Loucy (cell line): Measurements from ENCODE around the gene TMPO.

Experiments
- EZH2phosphoT487 ChIP-seq: fragments of 200-600 bp; IDR thresholded peaks from 2 replicates; pipeline ENCODE4 v1.6.1; 2018; ENCODE audit warnings: antibody characterized with exemption, mild to moderate bottlenecking, moderate library complexity, borderline replicate concordance
- TF ChIP-seq, protein P1 (sequence below): fragments of 200-600 bp; sonication (generic); conservative IDR thresholded peaks from 2 replicates; pipeline ENCODE4 v1.5.1; 2014; ENCODE audit warnings: mild to moderate bottlenecking, antibody characterized with exemption, low read length

DNA sequence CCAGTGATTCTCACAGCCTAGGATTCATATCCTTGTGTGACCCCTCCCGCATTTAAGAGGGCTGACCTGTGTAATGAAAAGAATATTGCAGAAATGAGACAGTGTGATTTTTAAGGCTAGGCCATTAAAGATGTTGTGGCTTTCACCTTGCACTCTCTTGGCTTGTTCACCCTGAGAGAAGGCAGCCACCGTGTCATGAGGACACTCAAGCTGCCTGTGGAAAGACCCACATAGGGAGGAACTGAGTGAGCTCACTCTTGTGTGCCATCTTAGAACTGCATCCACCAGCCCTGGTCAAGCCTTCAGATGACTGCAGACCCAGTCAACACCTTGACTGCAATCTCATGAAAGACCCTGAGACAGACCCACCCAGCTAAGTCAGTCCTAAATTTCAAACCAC lies 46.3 kb upstream of the TMPO start:
- TF ChIP-seq, protein P1, sequence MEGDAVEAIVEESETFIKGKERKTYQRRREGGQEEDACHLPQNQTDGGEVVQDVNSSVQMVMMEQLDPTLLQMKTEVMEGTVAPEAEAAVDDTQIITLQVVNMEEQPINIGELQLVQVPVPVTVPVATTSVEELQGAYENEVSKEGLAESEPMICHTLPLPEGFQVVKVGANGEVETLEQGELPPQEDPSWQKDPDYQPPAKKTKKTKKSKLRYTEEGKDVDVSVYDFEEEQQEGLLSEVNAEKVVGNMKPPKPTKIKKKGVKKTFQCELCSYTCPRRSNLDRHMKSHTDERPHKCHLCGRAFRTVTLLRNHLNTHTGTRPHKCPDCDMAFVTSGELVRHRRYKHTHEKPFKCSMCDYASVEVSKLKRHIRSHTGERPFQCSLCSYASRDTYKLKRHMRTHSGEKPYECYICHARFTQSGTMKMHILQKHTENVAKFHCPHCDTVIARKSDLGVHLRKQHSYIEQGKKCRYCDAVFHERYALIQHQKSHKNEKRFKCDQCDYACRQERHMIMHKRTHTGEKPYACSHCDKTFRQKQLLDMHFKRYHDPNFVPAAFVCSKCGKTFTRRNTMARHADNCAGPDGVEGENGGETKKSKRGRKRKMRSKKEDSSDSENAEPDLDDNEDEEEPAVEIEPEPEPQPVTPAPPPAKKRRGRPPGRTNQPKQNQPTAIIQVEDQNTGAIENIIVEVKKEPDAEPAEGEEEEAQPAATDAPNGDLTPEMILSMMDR: no peak
- no peak for TF ChIP-seq EZH2phosphoT487
